Activated CD4-positive, alpha-beta T cell treated with anti-CD3 and anti-CD28 coated beads, Interleukin-10, Interleukin-2, amounts not matched to agents 100 ng/mL and 50 ng/mL, durations not matched to agents 16 hours and 8 hours (primary cell): Measurements from ENCODE around the gene CGGBP1.

Experiments used
- DNase-seq: peaks from one replicate; pipeline ENCODE4 v3.0.0-alpha.2; 2020

The CGGBP1 gene

GRCh38 chr3:88058581-88059379 is at the start of gene CGGBP1, which contains the start of gene ZNF654:
TSS of gene CGGBP1 (minus strand) at chr3:88059005. CDS start at chr3:88055976, 3,029 bp downstream.
TSS of gene ZNF654 (plus strand) at chr3:88059255. CDS start at chr3:88059320, 65 bp downstream.
- DNase-seq: peak; percentile 99

- no peak for DNase-seq
Observed at GRCh38 chr3:88105325-88105724, 46.5 kb upstream of the CGGBP1 start.

GRCh38 chr3:88101142-88101541 is 42.3 kb upstream of the CGGBP1 start:
- no peak for DNase-seq

GRCh38 chr3:88093266-88093665 is 34.5 kb upstream of the CGGBP1 start:
- DNase-seq: no peak

GRCh38 chr3:88092270-88092669 is 33.5 kb upstream of the CGGBP1 start:
- no peak for DNase-seq

- no peak for DNase-seq
Observed at GRCh38 chr3:88090681-88091080, 31.9 kb upstream of the CGGBP1 start.

GRCh38 chr3:88084097-88084501 is 25.3 kb upstream of the CGGBP1 start:
- DNase-seq: no peak

GRCh38 chr3:88082854-88083253 is 24.0 kb upstream of the CGGBP1 start:
- no peak for DNase-seq

GRCh38 chr3:88078932-88079331 is 20.1 kb upstream of the CGGBP1 start:
- DNase-seq: no peak

GRCh38 chr3:88076712-88077111 is 17.9 kb upstream of the CGGBP1 start:
- DNase-seq: no peak

- DNase-seq: no peak
Observed at GRCh38 chr3:88075497-88075896, 16.7 kb upstream of the CGGBP1 start.

- DNase-seq: no peak
Observed at GRCh38 chr3:88075072-88075471, 16.3 kb upstream of the CGGBP1 start.

- no peak for DNase-seq
Observed at GRCh38 chr3:88061746-88062145, 2.9 kb upstream of the CGGBP1 start.

GRCh38 chr3:88059380-88060170 is 770 bp upstream of the CGGBP1 start:
- no peak for DNase-seq

- DNase-seq: no peak
Observed at GRCh38 chr3:88058306-88058580, 562 bp downstream of the CGGBP1 start.

- DNase-seq: no peak
Observed at GRCh38 chr3:88057630-88058305, 1.0 kb downstream of the CGGBP1 start.

- no peak for DNase-seq
Observed at GRCh38 chr3:88046766-88047165, 12.0 kb downstream of the CGGBP1 start.

- no peak for DNase-seq
Observed at GRCh38 chr3:88044411-88044810, 14.4 kb downstream of the CGGBP1 start.

- DNase-seq: no peak
Observed at GRCh38 chr3:88041005-88041404, 17.8 kb downstream of the CGGBP1 start.

GRCh38 chr3:88040529-88040928 is 18.3 kb downstream of the CGGBP1 start:
- DNase-seq: no peak

- no peak for DNase-seq
Observed at GRCh38 chr3:88038566-88038965, 20.2 kb downstream of the CGGBP1 start.

GRCh38 chr3:88036221-88036620 is 22.6 kb downstream of the CGGBP1 start:
- no peak for DNase-seq

- no peak for DNase-seq
Observed at GRCh38 chr3:88034491-88035275, 24.1 kb downstream of the CGGBP1 start.
